B cell (primary cell): ENCODE measurements around the gene CCDC63. TPM values are rescaled to one million over a fixed set of nuclear protein-coding genes. Genes with fewer than 3 reads are reported as not detected.

Source experiments
- ATAC-seq: fragments of 200-7000 bp; cut with Tn5 transposase; one replicate; pipeline ENCODE4 v1.10.0; 2021; ENCODE audit warnings: low read depth, mild to moderate bottlenecking, moderate number of reproducible peaks, moderate library complexity
- CTCF ChIA-PET: fragments of 350-600 bp; sonication (Branson Sonifier 250); formaldehyde crosslinking; loops from one replicate; lab custom pipeline; 2021; ENCODE audit warnings: antibody characterized with exemption, inconsistent platforms; lab: Charles Lee
- POLR2A ChIA-PET: fragments of 350-600 bp; sonication (Branson Sonifier 250); formaldehyde crosslinking; loops from one replicate; lab custom pipeline; 2021; ENCODE audit warnings: antibody characterized with exemption; lab: Charles Lee
- DNase-seq: peaks from one replicate; pipeline ENCODE4 v3.0.0; 2013
- H2AFZ ChIP-seq: 2 replicates; pipeline ENCODE4 v1.6.1; 2012; ENCODE audit warnings: mild to moderate bottlenecking, low read depth, low read length; ENCODE audit not compliant: insufficient read depth, poor library complexity, severe bottlenecking
- H3K27ac ChIP-seq, 2 donors: 1 replicate in 1 of 2; 2 replicates in 1 of 2; pipeline ENCODE4 v1.5.1; 2012 to 2013; ENCODE audit warnings: low read length in 2 of 2, mild to moderate bottlenecking in 2 of 2, moderate library complexity in 1 of 2
- H3K27me3 ChIP-seq, 4 experiments: fragments of 200-600 bp in 1 of 4; sonication (generic) in 1 of 4; replicated peaks in 1 of 4; 1 replicate in 2 of 4; 2 replicates in 2 of 4; pipeline versions ENCODE4 v1.6.1 to v1.7.0; 2013 to 2016; ENCODE audit warnings: low read length in 3 of 4, mild to moderate bottlenecking in 2 of 4, mixed read lengths in 1 of 4, moderate library complexity in 1 of 4; ENCODE audit not compliant: insufficient read depth in 4 of 4, control insufficient read depth in 3 of 4; ENCODE audit errors: control extremely low read depth in 1 of 4
- H3K36me3 ChIP-seq, 2 experiments: replicated peaks in 1 of 2; 1 replicate in 1 of 2; 2 replicates in 1 of 2; pipeline versions ENCODE4 v1.6.1 to v1.7.1; 2013; ENCODE audit warnings: low read length in 1 of 2; ENCODE audit not compliant: insufficient read depth in 2 of 2, control insufficient read depth in 1 of 2; ENCODE audit errors: control extremely low read depth in 1 of 2, extremely low read depth in 1 of 2
- H3K4me1 ChIP-seq, 2 donors: fragments of 200-600 bp in 1 of 2; sonication (generic) in 1 of 2; 1 replicate in 1 of 2; 2 replicates in 1 of 2; pipeline versions ENCODE4 v1.5.1 to v1.6.1; 2013 to 2017; ENCODE audit warnings: low read length in 2 of 2; ENCODE audit not compliant: control insufficient read depth in 2 of 2, insufficient read depth in 2 of 2
- H3K4me2 ChIP-seq: replicated peaks from 2 replicates; pipeline ENCODE3; 2012; ENCODE audit warnings: mild to moderate bottlenecking, low read depth, low read length; ENCODE audit not compliant: poor library complexity, severe bottlenecking
- H3K4me3 ChIP-seq, 5 experiments: fragments of 200-600 bp in 1 of 5; sonication (generic) in 1 of 5; 1 replicate in 3 of 5; 2 replicates in 2 of 5; pipeline versions ENCODE4 v1.5.1 to v1.7.0; 2011 to 2016; ENCODE audit warnings: low read length in 4 of 5, mild to moderate bottlenecking in 4 of 5, low read depth in 2 of 5, control low read depth in 1 of 5, moderate library complexity in 1 of 5; ENCODE audit not compliant: insufficient read depth in 1 of 5; ENCODE audit errors: control extremely low read depth in 1 of 5, extremely low read depth in 1 of 5
- H3K79me2 ChIP-seq: fragments of 200-600 bp; sonication (generic); one replicate; pipeline ENCODE4 v1.6.0; 2016; ENCODE audit warnings: low read length; ENCODE audit not compliant: control insufficient read depth, insufficient read depth
- H3K9ac ChIP-seq: fragments of 200-600 bp; sonication (generic); 2 replicates; pipeline ENCODE4 v1.6.1; 2017; ENCODE audit warnings: mild to moderate bottlenecking, low read length, moderate library complexity
- H3K9me3 ChIP-seq, 3 donors: one replicate each; pipeline versions ENCODE4 v1.6.1 to v1.7.1; 2013; ENCODE audit warnings: low read length in 2 of 3; ENCODE audit not compliant: control insufficient read depth in 2 of 3, insufficient read depth in 1 of 3; ENCODE audit errors: control extremely low read depth in 1 of 3
- H4K20me1 ChIP-seq: 2 replicates; pipeline ENCODE4 v1.6.0; 2012; ENCODE audit warnings: mild to moderate bottlenecking, low read length; ENCODE audit not compliant: insufficient read depth, control insufficient read depth, poor library complexity, severe bottlenecking
- H3K27ac Mint-ChIP-seq: one replicate; pipeline ENCODE4 v1.8.0; 2021; ENCODE audit warnings: mixed read lengths
- H3K27me3 Mint-ChIP-seq: one replicate; pipeline ENCODE4 v1.8.0; 2021; ENCODE audit warnings: mixed read lengths
- H3K4me1 Mint-ChIP-seq: one replicate; pipeline ENCODE4 v1.8.0; 2021; ENCODE audit warnings: mixed read lengths
- H3K4me3 Mint-ChIP-seq: one replicate; pipeline ENCODE4 v1.8.0; 2021; ENCODE audit warnings: mixed read lengths
- H3K9me3 Mint-ChIP-seq: one replicate; pipeline ENCODE4 v1.8.0; 2022; ENCODE audit warnings: mixed read lengths; ENCODE audit not compliant: insufficient read depth
- CTCF ChIP-seq: fragments of 200-600 bp; IDR thresholded peaks from one replicate; pipeline ENCODE4 v1.8.0; 2022; ENCODE audit warnings: antibody characterized with exemption, mild to moderate bottlenecking
- EZH2 ChIP-seq: IDR thresholded peaks from 2 replicates; pipeline ENCODE4 v1.6.1; 2012; ENCODE audit warnings: borderline replicate concordance, low read depth, mild to moderate bottlenecking, moderate library complexity, low read length; ENCODE audit not compliant: insufficient read depth, poor library complexity, severe bottlenecking
- WGBS: methylation state at CpG from one replicate; pipeline ENCODE4 v1.1.5; 2013; ENCODE audit warnings: missing lambda C conversion rate; ENCODE audit not compliant: insufficient coverage; 5-methylcytosine and 5-hydroxymethylcytosine counted together
- intact Hi-C: fragments of 100-400 bp; cut with micrococcal nuclease; formaldehyde crosslinking; loops from one replicate; pipeline ENCODE4 v1.10.0; 2022
- polyA plus RNA-seq: library from polyadenylated mRNA; depleted of rRNA; stranded (reverse); fragments of >200 nt; gene quantifications from 2 replicates; pipeline ENCODE4 v1.2.3, GENCODE V29; 2012
- total RNA-seq, 2 donors: library from RNA; stranded (reverse); fragments of 120-200 nt in 1 of 2; gene quantifications; 1 replicate in 1 of 2; 2 replicates in 1 of 2; pipeline versions ENCODE4 v1.2.3 to v1.2.4, GENCODE V29; 2013 to 2022

Gene CCDC63
- total and polyA plus RNA-seq, 2 donors (not counting 1 experiment from before 2014, with no cell fraction given) = not detected

GRCh38 chr12:110826592-110827200 is 20.1 kb upstream of the CCDC63 start:
- Histone ChIP-seq H4K20me1 (no peaks in the 10 kb centered on the region), H3K27ac (no peak overlapping the region), H3K9me3 (no peaks in the 10 kb centered on the region), H3K4me2 (peak overlapping the region; percentile 51), H3K4me3 (peak overlapping the region in 4 of 5 experiments; percentile 9 to 44 (median 28)), H2AFZ (peak overlapping the region; percentile 74), H3K9ac (peak overlapping the region; percentile 34), H3K36me3 (no peaks in the 10 kb centered on the region), H3K79me2 (no peaks in the 10 kb centered on the region), H3K27me3 (no peaks in the 10 kb centered on the region), H3K4me1 (peaks cover 6 to 7% of the 10 kb centered on the region in 2 donors)
- ChIA-PET CTCF (interaction anchor here (0.5 to 6.5 kb wide), 35 partner anchors 11 to 395 kb away, joined by 3 to 43 read pairs (median 4); partner anchors contain the start of genes ARPC3, FAM216A and GPN3), POLR2A (interaction anchor here (0.6 to 1.2 kb wide), 3 partner anchors 225 to 727 kb away, joined by 3 to 5 read pairs (median 4); partner anchors contain the start of gene ARPC3)
- DNase-seq = peak; percentile 90
- intact Hi-C loops = loop anchor here (1.0 to 5.0 kb wide), 10 partner anchors 61 to 376 kb away; partner anchors contain the start of genes ARPC3 and PPP1CC
- peaks cover 6% of the 10 kb centered on the region for H3K4me1 Mint-ChIP-seq
- H3K9me3 Mint-ChIP-seq = no peaks in the 10 kb centered on the region
- peaks cover 10% of the 10 kb centered on the region for H3K27me3 Mint-ChIP-seq
- no peak overlapping the region for H3K27ac Mint-ChIP-seq
- peak overlapping the region; percentile 72 for H3K4me3 Mint-ChIP-seq
- ATAC-seq = peak; percentile 99
- TF ChIP-seq EZH2 (no peak), CTCF (peak; percentile 80)
- WGBS = 29% methylated on average over 12 of the region's 14 CpGs

- H3K4me2 ChIP-seq = no peak overlapping the region
- CTCF ChIA-PET = interaction anchor here (0.9 to 6.5 kb wide), 9 partner anchors 124 to 396 kb away, joined by 3 to 37 read pairs (median 5); partner anchors contain the start of genes ARPC3, FAM216A and GPN3
Measured at GRCh38 chr12:110829308-110829707, 17.5 kb upstream of the CCDC63 start.

More at GRCh38 chr12:110829308-110829707, 17.5 kb upstream of the CCDC63 start:
- no peak overlapping the region for H3K4me3 Mint-ChIP-seq
- Histone ChIP-seq H3K79me2 (no peaks in the 10 kb centered on the region), H3K36me3 (no peaks in the 10 kb centered on the region), H4K20me1 (no peaks in the 10 kb centered on the region), H3K9ac (no peak overlapping the region), H3K27ac (no peak overlapping the region), H3K27me3 (no peaks in the 10 kb centered on the region), H3K4me3 (no peak overlapping the region), H2AFZ (no peak overlapping the region), H3K4me1 (peaks cover 6 to 7% of the 10 kb centered on the region in 2 donors), H3K9me3 (no peaks in the 10 kb centered on the region)
- 89% methylated on average over 10 of the region's 10 CpGs for WGBS
- TF ChIP-seq CTCF = no peak
- TF ChIP-seq EZH2 = no peak
- peaks cover 6% of the 10 kb centered on the region for H3K4me1 Mint-ChIP-seq
- intact Hi-C loops = loop anchor here (5.0 kb wide), 1 partner anchor 58 kb away; no protein-coding TSS in a partner anchor
- peaks cover 13% of the 10 kb centered on the region for H3K27me3 Mint-ChIP-seq
- no peak for ATAC-seq
- no peaks in the 10 kb centered on the region for H3K9me3 Mint-ChIP-seq
- POLR2A ChIA-PET = interaction anchor here (0.7 kb wide), 1 partner anchor 19 kb away, joined by 4 read pairs; no protein-coding TSS in a partner anchor
- no peak for DNase-seq
- no peak overlapping the region for H3K27ac Mint-ChIP-seq
